Activated naive CD4-positive, alpha-beta T cell treated with anti-CD3 and anti-CD28 coated beads, Interleukin-2, amount 50 U/mL, for 16 hours (primary cell): ENCODE results near the gene WDR45B.
"Not testable (repeated sequence)": the region's sequence is repeated elsewhere in the genome, so short reads cannot be mapped to it uniquely, and the experiment has no call there.

Source experiments
- DNase-seq: peaks from one replicate; pipeline ENCODE4 v3.0.0-alpha.2; 2020

The WDR45B gene

GRCh38 chr17:82655523-82655922 lies 7.3 kb upstream of the WDR45B start:
- DNase-seq, result no peak

DNA sequence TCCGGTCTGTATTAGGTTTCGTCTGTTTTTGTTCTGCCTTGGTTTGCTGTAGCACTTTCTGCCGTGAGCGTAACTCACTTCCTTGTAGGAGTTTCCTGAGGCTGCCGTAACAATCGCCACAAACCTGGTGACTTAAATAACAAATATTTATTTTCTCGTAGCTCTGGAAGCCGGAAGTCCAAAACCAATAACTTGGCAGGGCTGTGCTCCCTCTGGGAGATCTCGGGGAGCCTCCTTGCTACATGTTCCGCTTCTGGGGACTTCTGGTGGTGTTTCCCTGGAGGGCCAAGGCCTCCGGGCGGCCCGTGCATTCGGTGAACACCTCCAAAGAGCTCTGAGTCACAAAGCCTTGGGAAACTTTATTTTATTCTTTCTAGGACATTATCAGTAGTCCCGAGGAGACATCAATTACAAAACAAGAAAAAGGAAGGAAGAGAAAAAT lies 6.8 kb upstream of the WDR45B start:
- no peak for DNase-seq

DNA sequence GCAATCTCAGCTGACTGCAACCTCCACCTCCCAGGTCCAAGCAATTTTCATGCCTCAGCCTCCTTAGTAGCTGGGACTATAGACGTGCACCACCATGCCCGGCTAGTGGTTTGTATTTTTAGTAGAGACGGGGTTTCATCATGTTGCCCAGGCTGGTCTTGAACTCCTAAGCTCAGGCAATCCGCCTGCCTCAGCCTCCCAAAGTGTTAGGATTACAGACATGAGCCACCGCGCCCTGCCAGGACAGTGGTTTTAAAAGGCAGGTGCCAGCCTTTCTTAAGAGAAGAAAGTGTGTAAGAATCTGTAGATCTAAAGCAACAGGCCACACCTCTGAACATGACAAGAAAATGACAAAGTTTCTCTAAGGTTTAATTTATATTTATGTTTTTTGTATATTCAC lies 6.4 kb upstream of the WDR45B start:
- DNase-seq, result not testable (repeated sequence)

DNA sequence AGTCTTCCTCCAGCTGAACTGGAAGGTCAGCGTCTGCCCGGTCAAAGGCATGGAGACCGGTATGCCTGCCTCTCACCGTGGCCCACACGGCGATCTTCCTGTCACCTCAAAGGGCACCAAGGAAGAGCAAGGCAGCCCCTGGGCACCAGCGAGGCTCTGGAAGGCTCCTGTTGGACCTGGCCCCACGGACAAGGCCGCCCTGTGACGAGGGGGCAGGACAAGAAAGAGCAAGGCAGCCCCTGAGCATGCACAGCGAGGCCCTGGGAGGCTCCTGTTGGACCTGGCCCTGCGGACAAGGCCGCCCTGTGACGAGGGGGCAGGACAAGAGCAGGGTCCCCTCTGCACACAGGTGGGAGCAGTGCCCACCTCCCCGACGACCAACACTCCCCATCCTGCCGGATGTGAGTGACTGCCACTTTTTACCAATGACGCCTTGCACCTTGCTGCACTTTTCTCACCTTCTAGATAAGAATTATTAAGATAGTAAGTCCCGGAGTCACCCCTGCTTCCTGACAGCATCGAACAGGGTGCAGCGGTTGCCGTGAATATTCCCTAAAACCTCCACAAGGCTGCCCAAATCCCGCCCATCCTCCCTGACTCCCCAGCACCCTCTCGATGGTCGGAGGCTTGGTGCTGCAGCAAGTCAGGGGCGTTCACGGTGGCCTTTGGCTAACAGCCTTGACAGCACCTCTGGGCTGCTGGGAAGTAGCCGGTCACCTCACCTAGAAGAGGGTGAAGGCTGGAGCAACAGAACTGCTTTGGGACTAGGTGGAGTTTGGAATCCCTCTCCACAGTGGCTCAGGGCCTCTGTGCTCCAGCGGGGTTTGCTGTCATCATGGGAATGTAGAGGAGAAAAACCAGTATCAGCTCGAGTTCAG lies 5.6 kb upstream of the WDR45B start:
- DNase-seq, result no peak

GRCh38 chr17:82650723-82651122 lies 2.5 kb upstream of the WDR45B start:
- DNase-seq, result no peak

DNA sequence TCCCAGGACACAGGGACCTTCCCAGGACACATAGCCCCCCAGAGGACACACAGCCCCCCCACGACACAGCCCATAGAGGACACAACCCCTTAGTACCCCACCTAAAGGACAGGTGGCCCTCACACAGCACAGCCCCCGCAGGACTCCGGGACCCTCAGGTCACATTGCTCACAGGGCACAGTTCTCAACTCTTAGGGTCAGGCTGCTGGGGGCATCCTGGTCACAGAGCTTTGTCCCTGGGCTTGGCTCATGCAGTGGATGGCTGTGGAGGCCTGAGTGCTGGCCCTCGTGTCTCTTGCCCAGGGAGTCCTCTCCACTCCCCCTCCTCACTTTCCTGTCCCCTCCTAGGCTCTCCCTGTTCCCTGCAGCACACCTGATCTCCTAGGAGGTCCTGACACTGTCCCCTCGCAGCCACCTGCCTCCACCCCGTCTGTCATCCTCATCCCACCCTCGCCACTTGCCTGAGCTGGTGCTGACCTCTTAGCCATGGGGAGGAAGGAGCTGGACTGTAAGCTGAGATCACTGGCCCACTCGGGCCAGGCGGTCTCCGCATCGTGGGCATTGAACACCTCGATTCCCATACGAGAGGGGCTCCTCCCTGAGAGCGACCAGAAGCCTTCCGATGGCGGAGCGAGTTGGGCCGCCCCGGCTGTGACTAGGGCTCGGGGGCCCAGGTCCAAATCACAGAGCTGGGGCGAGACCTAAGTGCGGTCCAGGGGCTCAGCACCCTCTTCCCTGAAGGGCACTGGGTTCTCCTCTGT lies 1.4 kb upstream of the WDR45B start:
- no peak for DNase-seq

- peak; percentile 38 for DNase-seq
These were observed 593 bp upstream of the WDR45B start for GRCh38 chr17:82648742-82649331.

- peak; percentile 52 for DNase-seq
These were observed 565 bp downstream of the WDR45B start for GRCh38 chr17:82647593-82648164.

- no peak for DNase-seq
These were observed 2.7 kb downstream of the WDR45B start for GRCh38 chr17:82645516-82645915.

GRCh38 chr17:82644148-82644547 lies 4.1 kb downstream of the WDR45B start:
- no peak for DNase-seq

DNA sequence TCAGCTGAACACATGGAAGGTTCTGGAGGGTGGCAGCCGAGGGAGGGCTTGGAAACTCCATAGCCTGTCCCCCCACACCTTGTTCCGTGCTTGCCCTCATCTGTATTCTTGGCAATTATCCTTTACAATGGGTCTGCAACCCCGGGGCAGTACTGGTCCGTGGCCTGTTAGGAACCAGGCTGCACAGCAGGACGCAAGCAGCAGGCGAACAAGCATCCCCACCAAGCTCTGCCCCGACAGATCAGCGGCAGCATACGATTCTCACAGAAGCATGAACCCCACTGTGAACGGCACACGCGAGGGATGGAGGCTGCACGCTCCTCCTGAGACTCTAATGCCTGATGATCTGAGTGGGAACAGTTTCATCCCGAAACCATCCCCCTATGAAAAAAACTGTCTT lies 6.2 kb downstream of the WDR45B start:
- DNase-seq, result no peak

GRCh38 chr17:82640036-82640435 lies 8.2 kb downstream of the WDR45B start:
- no peak for DNase-seq

- no peak for DNase-seq
These were observed 8.6 kb downstream of the WDR45B start for GRCh38 chr17:82639628-82640027.

DNA sequence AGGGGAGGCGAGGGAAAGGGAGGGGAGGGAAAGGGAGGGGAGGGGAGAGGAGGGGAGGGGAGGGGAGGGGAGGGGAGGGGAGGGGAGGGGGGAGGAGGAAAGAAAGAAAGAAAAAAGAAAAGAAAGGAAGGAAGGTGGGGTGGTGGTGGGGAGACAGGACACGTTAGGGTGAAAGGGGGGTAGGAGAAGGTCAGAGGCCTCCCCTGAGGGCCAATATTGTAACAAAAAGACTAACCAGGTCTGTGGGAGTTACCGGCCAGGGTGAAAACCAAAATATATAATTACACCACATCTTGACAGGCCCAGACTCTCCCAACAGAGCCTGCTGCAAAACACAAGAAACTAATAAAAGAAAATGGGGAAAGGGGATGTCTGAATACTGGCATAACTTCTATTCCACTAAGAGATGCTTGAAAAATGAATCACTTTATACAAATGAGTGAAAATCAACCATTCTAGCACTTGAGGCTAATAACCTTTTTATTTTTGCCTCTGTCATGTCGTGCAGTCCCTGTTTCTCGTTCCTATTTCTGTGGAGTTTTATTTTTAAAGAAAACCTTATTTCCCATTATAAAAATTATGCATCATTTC lies 10.0 kb downstream of the WDR45B start:
- DNase-seq, result no peak

DNA sequence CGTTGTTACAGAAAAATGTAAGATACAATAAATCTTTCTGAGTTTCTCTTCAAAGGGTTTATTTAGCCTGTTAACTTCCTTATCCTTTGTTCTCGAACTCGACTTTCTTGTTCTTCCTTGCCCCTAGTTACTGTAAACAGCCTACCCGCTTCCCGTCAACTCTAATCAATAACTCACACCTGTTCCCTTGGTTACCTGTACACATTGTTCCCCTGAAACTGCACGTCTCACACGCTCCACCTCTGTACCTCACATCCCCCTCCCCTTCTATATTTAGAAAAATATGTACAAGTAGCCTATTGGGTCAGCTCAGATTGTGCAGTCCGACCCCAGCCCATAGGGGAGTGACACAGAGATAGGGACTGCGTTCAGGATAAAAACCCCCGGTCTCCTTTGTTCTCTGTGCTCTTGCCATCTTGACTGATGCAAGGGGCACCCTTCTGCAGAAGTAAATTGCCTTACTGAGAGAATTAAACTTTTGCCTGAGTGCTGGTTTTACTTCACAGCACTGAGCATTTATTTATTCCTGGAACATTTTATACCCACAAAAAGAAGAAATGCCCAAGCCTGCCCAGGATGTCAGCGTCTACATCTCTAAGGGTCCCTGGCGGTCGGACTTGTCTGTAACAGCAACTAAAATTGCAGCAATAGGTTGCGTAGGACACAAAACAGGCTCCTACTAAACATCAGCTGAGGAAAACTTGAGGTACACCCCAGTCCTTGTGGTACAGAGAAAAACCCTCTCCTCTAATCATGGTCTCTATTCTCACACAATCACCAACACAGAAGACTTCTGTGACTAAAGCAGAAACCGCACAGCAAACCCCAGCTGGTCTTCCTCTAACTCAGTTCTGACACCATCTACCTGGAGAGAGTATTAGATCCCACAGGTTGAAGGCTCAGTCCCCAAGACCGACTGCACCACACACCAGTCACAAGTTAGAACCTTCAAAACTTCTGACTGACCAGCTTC lies 11.3 kb downstream of the WDR45B start:
- no peak for DNase-seq

GRCh38 chr17:82633343-82633742 lies 14.9 kb downstream of the WDR45B start:
- DNase-seq, result no peak

GRCh38 chr17:82632451-82632850 lies 15.8 kb downstream of the WDR45B start:
- no peak for DNase-seq

DNA sequence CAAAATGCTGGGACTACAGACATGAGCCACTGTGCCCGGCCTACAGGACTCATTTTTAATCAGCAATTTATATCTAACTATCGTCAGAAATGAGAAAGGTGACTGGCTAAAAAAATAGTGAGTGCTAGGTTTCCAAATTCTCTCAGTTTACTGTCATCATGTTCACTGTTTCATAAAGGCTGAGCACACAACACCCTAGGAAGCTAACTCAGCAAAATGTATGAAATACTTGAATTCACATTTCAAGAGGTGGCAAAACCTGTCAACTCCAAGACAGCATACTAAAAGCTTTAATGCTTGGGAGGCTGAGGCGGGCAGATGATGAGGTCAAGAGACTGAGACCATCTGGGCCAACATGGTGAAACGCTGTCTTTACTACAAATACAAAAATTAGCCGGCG lies 16.7 kb downstream of the WDR45B start:
- DNase-seq, result no peak

DNA sequence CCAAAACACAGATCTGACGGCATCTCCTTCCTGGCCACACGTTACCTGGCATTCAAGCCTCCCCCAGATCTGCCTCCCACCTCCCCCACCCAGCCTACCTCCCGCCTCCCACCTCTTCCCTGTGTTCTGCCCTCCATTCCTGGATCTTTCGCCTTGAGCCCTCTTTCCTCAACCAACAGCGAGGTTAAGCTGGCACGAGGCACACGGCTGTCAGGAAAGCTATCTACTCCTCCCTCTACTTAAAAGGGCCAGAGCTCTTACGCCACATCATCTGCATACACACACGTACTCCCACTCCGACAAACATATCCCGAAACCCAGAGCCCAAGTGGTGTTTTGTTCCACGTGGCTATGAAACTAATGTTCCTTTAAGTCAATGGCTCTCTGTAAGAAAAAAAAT lies 18.0 kb downstream of the WDR45B start:
- DNase-seq, result no peak

GRCh38 chr17:82629748-82630147 lies 18.5 kb downstream of the WDR45B start:
- no peak for DNase-seq

GRCh38 chr17:82627405-82627804 lies 20.8 kb downstream of the WDR45B start:
- no peak for DNase-seq

DNA sequence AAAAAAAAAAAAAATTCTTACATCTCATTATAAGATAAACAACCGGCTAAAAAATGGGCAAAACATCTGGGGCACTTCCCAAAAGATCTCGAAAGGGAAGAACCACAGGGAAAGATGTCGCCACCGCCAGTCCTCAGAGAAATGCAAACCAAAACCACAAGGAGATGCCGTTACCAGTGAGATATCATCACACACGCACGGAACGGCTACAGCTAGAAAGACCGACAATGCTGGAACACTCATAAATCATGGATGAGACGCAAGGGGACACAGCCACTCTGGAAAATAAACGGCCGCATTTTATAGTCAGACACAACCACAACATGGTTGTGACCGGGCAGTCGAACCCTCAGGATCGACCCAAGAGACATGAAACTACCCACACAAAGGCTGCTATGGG lies 24.5 kb downstream of the WDR45B start:
- DNase-seq, result no peak
